Stimulated activated CD8-positive, alpha-beta memory T cell treated with anti-CD3 and anti-CD28 coated beads, Interleukin-12 subunit alpha, Interleukin-12 subunit beta, amount 100 ng/mL, for 4 hours (primary cell): Measurements from ENCODE around the gene DLG2.

Experiments used
- DNase-seq: peaks from one replicate; pipeline ENCODE4 v3.0.0-alpha.2; 2020; ENCODE audit warnings: low read depth

The DLG2 gene

DNA sequence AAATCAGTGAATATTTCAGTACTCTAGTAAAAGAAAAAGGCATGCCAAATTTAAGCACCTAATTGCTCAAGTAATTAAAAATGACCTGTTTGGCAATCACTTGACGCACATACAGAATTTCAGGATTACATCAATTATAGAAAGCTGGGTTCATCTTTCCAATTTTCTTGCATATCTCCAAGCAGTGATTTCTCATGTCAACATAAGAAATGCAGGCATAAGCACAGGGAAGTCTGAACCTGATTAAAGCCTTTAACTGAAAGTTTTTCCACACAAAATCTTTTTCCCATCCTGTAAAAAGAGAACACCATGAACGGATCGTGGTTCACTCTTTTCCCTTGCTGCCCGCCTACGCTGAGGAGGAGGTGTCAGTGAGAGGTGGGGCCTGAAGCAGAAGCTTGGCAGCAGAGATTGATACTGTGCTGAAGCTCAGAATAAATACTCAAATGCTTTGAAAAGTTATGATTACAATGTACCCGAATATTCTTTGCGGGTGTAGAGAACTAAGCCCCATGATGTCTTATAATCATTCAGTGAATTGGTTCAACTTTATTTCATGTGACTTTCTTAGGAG lies 1636.9 kb downstream of the DLG2 start:
- DNase-seq = no peak

DNA sequence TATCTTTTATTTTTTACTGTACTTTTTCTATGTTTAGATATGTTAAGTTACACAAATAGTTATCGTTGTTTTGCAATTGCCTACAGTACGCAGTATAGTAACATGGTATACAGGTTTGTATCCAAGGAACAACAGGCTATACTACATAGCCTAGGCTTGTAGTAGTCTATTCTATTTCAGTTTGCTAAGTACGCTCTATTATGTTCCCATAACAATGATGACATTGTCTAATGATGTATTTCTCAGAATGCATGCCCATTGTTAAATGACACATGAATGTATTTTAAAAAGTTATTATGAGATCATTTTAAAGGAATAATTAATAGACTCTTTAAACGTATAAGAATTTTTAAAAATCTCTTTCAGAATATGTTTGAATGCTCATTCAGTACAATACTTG lies 1644.3 kb downstream of the DLG2 start:
- no peak for DNase-seq

DNA sequence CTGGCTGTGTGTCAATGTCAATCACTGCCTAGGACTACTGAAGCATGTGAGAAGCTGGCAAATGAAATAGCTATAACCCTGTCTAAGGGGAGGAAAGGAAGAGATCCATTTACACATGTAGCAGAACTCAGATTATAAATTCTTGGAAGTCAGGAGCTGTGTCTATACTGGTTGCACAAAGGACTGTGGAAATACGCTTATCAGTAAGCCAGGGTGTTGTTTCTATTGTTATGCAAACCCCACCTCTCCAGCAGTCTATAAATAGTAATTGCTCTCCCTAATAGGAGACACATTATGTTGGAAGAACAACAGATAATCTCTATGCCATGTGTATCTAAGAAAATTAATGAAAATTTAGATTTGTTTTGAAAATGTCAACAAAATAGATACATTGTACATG lies 1647.6 kb downstream of the DLG2 start:
- no peak for DNase-seq

DNA sequence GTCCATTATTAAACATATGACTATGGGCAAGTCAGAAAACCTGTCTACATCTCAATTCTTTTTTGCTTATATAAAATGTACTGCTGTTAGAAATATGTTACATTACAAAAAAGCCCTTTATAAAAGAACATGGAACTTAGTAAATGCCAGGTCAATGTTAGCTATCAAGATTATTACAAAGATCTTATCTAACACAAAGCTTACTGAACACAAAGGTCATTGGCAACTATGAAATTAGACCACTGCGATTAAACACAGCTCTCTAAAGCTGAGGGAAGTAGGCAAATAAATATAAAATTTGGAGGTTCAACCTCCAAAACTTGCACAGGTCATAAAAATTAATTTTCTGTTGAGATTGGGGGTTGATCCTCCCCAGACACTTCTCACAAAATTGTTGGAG lies 1648.2 kb downstream of the DLG2 start:
- DNase-seq = no peak

DNA sequence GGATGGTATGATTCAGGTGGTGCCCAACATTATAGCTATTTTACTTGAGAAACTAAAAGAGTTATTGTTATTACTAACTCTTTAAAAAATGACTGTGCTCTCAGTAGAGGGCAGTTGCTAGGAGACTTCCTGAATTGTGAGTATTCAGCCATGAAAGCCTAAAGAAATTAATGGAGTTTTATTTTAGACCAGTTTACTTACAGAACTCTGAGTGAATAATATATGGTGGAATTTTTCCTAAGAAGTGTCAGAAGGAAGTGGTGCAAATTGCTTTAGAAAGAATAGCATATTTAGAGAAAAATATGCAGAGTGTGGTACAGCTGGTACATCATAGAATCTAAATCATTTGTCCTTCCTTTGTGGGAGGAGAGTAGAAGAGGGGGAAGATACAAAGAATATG lies 1651.1 kb downstream of the DLG2 start:
- DNase-seq = no peak

- DNase-seq = no peak
Measured at GRCh38 chr11:83972536-83972935, 1654.6 kb downstream of the DLG2 start.

- DNase-seq = no peak
Measured at GRCh38 chr11:83971063-83971462, 1656.1 kb downstream of the DLG2 start.

- no peak for DNase-seq
Measured at GRCh38 chr11:83970061-83970671, 1657.0 kb downstream of the DLG2 start.

- DNase-seq = no peak
Measured at GRCh38 chr11:83957038-83957900, 1669.9 kb downstream of the DLG2 start.

- no peak for DNase-seq
Measured at GRCh38 chr11:83956119-83956697, 1670.9 kb downstream of the DLG2 start.

- DNase-seq = no peak
Measured at GRCh38 chr11:83954780-83955179, 1672.4 kb downstream of the DLG2 start.

GRCh38 chr11:83951521-83951920 lies 1675.6 kb downstream of the DLG2 start:
- no peak for DNase-seq

DNA sequence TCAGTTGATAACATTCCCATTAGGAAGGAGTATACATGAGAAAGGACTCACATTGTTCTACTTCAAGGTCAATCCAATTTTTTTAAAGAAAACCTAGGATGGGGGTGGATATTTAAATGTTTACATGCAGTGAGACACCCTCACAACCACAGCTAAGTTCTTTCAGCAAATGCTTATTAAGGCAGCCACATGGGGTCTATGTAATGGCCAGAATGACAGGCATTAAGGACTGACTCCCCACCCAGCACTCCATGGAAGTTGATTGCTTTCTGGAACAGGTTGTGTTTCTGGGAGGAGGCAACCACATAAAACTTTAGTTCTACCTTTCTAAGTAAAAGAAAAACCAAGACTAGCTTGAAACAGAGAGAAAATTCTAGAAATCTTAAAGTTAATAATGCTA lies 1678.9 kb downstream of the DLG2 start:
- no peak for DNase-seq

DNA sequence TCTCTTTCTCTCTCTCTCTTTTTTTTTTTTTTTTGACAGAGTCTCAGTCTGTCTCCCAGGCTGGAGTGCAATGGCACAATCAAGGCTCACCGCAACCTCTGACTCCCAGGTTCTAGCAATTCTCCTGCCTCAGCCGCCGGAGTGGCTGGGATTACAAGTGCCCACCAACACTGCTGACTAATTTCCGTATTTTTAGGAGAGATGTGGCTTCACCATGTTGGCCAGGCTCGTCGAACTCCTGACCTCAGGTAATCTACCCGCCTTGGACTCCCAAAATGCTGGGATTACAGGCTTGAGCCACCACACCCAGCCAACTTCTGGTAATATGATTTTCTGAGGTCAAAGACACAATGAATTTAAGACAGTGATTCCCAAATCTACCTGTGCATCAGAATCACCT lies 1681.2 kb downstream of the DLG2 start:
- no peak for DNase-seq

DNA sequence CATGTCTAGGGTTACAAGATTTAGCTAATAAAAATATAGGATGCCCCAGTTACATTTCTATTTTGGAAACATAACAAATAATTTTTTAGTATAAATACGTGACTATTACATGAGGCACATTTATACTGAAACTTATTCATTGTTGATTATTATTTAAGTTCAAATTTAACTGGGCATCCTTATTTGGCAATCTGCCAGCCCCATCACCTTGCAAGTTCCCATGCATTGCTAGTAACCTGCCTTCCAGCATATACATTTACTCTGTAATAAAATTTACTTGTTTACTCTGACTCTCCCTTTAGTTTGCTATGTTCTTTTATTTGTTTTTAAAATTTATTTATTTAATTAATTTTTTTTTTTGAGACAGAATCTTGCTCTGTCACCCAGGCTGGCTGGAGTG lies 1686.1 kb downstream of the DLG2 start:
- no peak for DNase-seq

DNA sequence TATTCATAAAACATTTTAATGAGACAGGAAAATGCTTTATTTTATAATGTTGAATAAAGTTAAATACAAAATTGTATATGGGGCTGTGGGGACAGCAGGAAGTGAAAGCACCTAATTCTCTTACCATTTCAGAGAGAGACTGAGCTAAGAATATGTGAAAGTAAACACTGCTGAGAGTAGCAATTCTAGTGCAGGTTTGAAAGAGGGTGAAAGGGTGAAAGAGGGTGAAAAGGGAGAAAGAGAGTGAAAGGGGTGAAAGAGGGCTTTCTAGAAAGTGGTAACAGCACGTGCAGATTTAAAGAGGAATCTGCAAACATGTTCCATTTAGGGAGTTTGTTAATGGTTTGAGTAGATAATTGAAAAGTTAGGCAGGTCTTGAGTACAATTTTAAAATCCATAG lies 1689.0 kb downstream of the DLG2 start:
- no peak for DNase-seq

GRCh38 chr11:83933008-83933407 lies 1694.1 kb downstream of the DLG2 start:
- no peak for DNase-seq

GRCh38 chr11:83927422-83927821 lies 1699.7 kb downstream of the DLG2 start:
- no peak for DNase-seq

DNA sequence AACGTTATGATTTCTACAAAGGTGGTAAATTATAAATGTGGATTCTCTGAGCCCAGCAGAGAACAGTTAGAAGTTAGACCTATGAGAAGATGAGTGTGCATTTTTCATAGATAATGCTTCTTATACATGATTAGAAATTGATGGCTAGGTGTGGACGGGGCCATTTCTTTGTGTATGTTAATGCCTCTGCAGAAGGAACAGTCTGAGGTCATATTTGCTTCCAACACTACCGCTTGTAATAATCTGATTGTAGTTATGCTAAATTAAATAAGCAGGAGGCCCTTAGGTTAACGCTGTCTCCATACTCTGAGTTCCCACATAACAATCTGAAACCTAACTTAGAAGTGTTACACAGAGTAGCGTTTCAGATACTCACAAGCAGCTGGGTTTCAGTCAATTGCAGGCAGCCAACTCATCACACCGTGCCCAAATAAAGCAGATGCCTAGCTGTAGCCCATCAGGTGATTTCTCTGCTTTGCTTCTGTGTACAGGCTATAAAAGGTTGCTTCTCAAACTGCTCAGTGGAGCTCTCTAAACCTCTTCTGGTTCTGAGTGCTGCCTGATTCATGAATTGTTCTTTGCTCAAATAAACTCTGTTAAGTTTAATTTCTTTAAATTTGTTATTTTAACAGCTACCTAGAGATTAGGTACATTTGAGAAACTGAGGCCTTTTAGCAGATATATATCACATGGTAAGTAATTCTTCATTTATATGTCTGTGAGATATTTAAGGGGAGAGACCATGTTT lies 1702.2 kb downstream of the DLG2 start:
- DNase-seq = no peak

DNA sequence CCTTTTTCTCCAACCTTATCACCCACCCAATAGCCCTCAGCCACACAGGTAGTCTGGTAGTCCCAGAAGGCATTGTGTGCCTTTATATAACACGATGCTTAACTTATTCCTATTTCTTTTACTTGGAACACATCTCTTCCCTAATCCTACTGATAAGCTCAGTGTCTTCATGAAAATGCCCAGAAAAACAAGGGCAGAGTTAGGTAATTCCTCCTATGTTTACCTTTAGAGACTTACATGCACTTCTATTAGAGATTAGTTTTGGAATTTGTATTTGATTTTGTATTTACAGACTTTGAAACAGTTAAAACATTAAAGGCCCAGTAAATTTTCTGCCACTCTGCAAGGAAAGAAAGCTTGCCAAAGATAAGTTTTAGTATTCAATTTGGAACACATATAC lies 1703.2 kb downstream of the DLG2 start:
- no peak for DNase-seq

GRCh38 chr11:83922953-83923352 lies 1704.2 kb downstream of the DLG2 start:
- no peak for DNase-seq

- no peak for DNase-seq
Measured at GRCh38 chr11:83922318-83922717, 1704.8 kb downstream of the DLG2 start.
